PC-9 (cell line): ENCODE results near the gene ECHDC1. TPM values are rescaled to one million over a fixed set of nuclear protein-coding genes. Genes with fewer than 3 reads are reported as not detected.

Experiments used
- BruUV-seq: library from RNA; stranded (reverse); fragments of 400-500 nt; replicated peaks from 2 replicates; lab custom pipeline; 2021; lab: Mats Ljungman, UMichigan
- CTCF ChIA-PET: fragments of 300-600 bp; sonication (Branson Sonifier 250); formaldehyde crosslinking; loops from one replicate; lab custom pipeline; 2022; ENCODE audit warnings: antibody characterized with exemption; lab: Charles Lee
- POLR2A ChIA-PET: fragments of 300-600 bp; sonication (Branson Sonifier 250); formaldehyde crosslinking; loops from one replicate; lab custom pipeline; 2022; ENCODE audit warnings: antibody characterized with exemption; ENCODE audit not compliant: unreplicated experiment; lab: Charles Lee
- DNase-seq, 2 experiments: peaks; one replicate each; pipeline versions ENCODE4 v3.0.0 to v3.0.0-alpha.2; 2015 to 2022; ENCODE audit warnings: mixed read lengths in 1 of 2
- H2AFZ ChIP-seq: fragments of 200-600 bp; sonication (generic); 2 replicates; pipeline ENCODE4 v1.8.1; 2017; ENCODE audit warnings: antibody characterized with exemption
- H3F3A ChIP-seq: fragments of 200-600 bp; sonication (generic); 2 replicates; pipeline ENCODE4 v1.8.1; 2017; ENCODE audit warnings: antibody characterized with exemption, mild to moderate bottlenecking, low read depth; ENCODE audit not compliant: insufficient read depth
- H3K27ac ChIP-seq: fragments of 200-600 bp; sonication (generic); 2 replicates; pipeline ENCODE4 v1.6.1; 2016; ENCODE audit warnings: mixed run types
- H3K27me3 ChIP-seq: fragments of 200-600 bp; sonication (generic); 2 replicates; pipeline ENCODE4 v1.6.1; 2016; ENCODE audit warnings: low read depth, mixed run types; ENCODE audit not compliant: insufficient read depth
- H3K36me3 ChIP-seq: fragments of 200-600 bp; sonication (generic); 2 replicates; pipeline ENCODE4 v1.6.1; 2016; ENCODE audit warnings: low read depth, mixed run types
- H3K4me1 ChIP-seq: fragments of 200-600 bp; sonication (generic); replicated peaks from 2 replicates; pipeline ENCODE4 v1.6.1; 2016; ENCODE audit warnings: mixed run types; ENCODE audit not compliant: insufficient read depth
- H3K4me2 ChIP-seq: fragments of 200-600 bp; sonication (generic); 2 replicates; pipeline ENCODE4 v1.6.1; 2017; ENCODE audit warnings: mixed run types
- H3K4me3 ChIP-seq: fragments of 200-600 bp; sonication (generic); 2 replicates; pipeline ENCODE4 v1.6.1; 2016; ENCODE audit warnings: mixed run types
- H3K79me2 ChIP-seq: fragments of 200-600 bp; sonication (generic); 2 replicates; pipeline ENCODE4 v1.6.1; 2017; ENCODE audit warnings: low read depth, mixed run types
- H3K9me2 ChIP-seq: fragments of 200-600 bp; sonication (generic); 2 replicates; pipeline ENCODE4 v1.8.1; 2017; ENCODE audit warnings: mild to moderate bottlenecking; ENCODE audit not compliant: insufficient read depth
- H3K9me3 ChIP-seq: fragments of 200-600 bp; sonication (generic); 2 replicates; pipeline ENCODE4 v1.8.1; 2016; ENCODE audit warnings: low read depth; ENCODE audit not compliant: insufficient read depth
- H4K20me1 ChIP-seq: fragments of 200-600 bp; sonication (generic); 2 replicates; pipeline ENCODE4 v1.8.1; 2017; ENCODE audit not compliant: insufficient read depth
- EZH2 ChIP-seq: fragments of 200-600 bp; sonication (generic); IDR thresholded peaks from 2 replicates; pipeline ENCODE4 v1.8.0; 2017; ENCODE audit warnings: antibody characterized with exemption, low read depth
- intact Hi-C: fragments of 100-400 bp; cut with micrococcal nuclease; formaldehyde crosslinking; loops from one replicate; pipeline ENCODE4 v1.10.0; 2022; ENCODE audit not compliant: unreplicated experiment
- total RNA-seq: library from RNA; stranded (reverse); gene quantifications from 2 replicates; pipeline ENCODE4 v1.2.3, GENCODE V29; 2021
- TF ChIP-seq, protein P1 (sequence below): fragments of 200-600 bp; sonication (generic); conservative IDR thresholded peaks from 2 replicates; pipeline ENCODE4 v1.6.1; 2017; ENCODE audit warnings: mixed run types, antibody characterized with exemption, mild to moderate bottlenecking, moderate library complexity

The ECHDC1 gene
- total RNA-seq, 1 experiment from 2014 or later = 50.4 TPM

DNA sequence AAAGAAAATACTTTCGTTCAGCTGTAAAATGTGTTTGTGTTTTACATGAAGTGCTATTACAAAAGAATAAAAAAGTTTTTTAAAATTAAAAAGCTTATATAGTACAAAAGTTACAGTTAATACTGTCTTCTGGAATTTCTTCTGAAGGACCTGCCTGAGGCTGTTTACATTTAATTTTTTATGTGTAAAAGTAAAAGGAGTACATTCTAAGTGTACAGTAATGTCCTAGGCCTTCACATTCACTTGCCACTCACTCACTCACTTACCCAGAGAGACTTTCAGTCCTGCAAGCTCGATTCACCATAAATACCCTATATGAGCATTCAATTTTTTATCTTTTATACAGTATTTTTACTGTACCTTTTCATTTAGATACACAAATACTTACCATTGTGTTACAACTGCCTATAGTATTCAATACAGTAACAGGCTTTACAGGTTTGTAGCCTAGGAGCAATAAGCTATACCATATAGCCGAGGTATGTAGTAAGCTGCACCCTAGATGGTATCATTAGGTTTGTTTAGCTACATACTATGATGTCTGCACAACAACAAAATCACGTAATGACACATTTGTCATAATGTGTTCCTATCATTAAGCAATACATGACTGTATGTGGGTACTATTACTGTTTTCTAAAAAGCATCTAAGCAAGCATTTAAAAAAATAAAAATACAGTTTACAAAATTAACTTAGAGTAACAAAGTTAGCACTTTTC, 43.7 kb downstream of the ECHDC1 start:
- H3K9me2 ChIP-seq = no peaks in the 10 kb centered on the region
- H3K9me3 ChIP-seq = no peaks in the 10 kb centered on the region
- ChIA-PET CTCF (interaction anchor here (0.5 to 0.7 kb wide), 2 partner anchors 33 to 167 kb away, joined by 7 to 8 read pairs; partner anchors contain the start of gene RNF146), POLR2A (interaction anchor here (0.6 kb wide), 1 partner anchor 197 kb away, joined by 3 read pairs; no protein-coding TSS in a partner anchor)
- 0 out of 2 replicates have a peak, but pooled peaks cover 11% of the 10 kb centered on the region for H3K79me2 ChIP-seq
- H3F3A ChIP-seq = peaks cover 21% of the 10 kb centered on the region
- no peaks in the 10 kb centered on the region for H3K27me3 ChIP-seq
- no peak overlapping the region for H3K4me3 ChIP-seq
- no peak overlapping the region for H3K4me2 ChIP-seq
- intact Hi-C loops = no loop called here
- H4K20me1 ChIP-seq = peaks cover 16% of the 10 kb centered on the region; the same call in 1 of the 2 replicates
- H3K36me3 ChIP-seq = peaks cover 27% of the 10 kb centered on the region; the same call in 1 of the 2 replicates
- TF ChIP-seq, protein P1, sequence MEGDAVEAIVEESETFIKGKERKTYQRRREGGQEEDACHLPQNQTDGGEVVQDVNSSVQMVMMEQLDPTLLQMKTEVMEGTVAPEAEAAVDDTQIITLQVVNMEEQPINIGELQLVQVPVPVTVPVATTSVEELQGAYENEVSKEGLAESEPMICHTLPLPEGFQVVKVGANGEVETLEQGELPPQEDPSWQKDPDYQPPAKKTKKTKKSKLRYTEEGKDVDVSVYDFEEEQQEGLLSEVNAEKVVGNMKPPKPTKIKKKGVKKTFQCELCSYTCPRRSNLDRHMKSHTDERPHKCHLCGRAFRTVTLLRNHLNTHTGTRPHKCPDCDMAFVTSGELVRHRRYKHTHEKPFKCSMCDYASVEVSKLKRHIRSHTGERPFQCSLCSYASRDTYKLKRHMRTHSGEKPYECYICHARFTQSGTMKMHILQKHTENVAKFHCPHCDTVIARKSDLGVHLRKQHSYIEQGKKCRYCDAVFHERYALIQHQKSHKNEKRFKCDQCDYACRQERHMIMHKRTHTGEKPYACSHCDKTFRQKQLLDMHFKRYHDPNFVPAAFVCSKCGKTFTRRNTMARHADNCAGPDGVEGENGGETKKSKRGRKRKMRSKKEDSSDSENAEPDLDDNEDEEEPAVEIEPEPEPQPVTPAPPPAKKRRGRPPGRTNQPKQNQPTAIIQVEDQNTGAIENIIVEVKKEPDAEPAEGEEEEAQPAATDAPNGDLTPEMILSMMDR = no peak
- no peak for TF ChIP-seq EZH2
- no peak overlapping the region for H2AFZ ChIP-seq
- BruUV-seq = no TSS peak
- H3K4me1 ChIP-seq = peaks cover 6% of the 10 kb centered on the region; the same call in 1 of the 2 replicates
- no peak overlapping the region for H3K27ac ChIP-seq
- no peak for DNase-seq

DNA sequence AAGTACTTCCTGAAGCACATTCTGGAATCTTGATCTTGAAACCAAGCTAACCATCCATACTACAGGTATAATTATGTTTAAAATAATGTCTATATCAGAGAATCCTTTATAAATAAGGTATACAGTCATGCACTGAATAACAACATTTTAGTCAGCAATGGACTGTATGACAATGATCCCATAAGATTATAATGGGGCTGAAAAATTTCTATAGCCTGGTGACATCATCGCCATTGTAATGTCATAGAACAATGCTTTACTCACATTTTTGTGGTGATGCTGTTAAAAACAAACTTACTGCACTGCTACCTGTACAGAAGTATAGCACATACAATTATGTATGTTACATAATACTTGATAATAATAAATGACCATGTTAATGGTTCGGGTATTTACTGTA, 44.9 kb downstream of the ECHDC1 start:
- intact Hi-C loops = no loop called here
- H3K9me2 ChIP-seq = no peaks in the 10 kb centered on the region
- H4K20me1 ChIP-seq = peaks cover 14% of the 10 kb centered on the region; the same call in 1 of the 2 replicates
- peaks cover 6% of the 10 kb centered on the region; the same call in 1 of the 2 replicates for H3K4me1 ChIP-seq
- 0 out of 2 replicates have a peak, but pooled peaks cover 11% of the 10 kb centered on the region for H3K79me2 ChIP-seq
- H3K4me2 ChIP-seq = no peak overlapping the region
- H3K9me3 ChIP-seq = no peaks in the 10 kb centered on the region
- CTCF ChIA-PET = no interaction called here
- DNase-seq = no peak
- H3K27me3 ChIP-seq = no peaks in the 10 kb centered on the region
- H3K27ac ChIP-seq = no peak overlapping the region
- H3K4me3 ChIP-seq = no peak overlapping the region
- POLR2A ChIA-PET = no interaction called here
- no peak overlapping the region for H2AFZ ChIP-seq
- peaks cover 21% of the 10 kb centered on the region; the same call in 1 of the 2 replicates for H3F3A ChIP-seq
- peaks cover 32% of the 10 kb centered on the region for H3K36me3 ChIP-seq
- TF ChIP-seq EZH2 = no peak
- TF ChIP-seq, protein P1 = no peak
- BruUV-seq = no TSS peak

DNA sequence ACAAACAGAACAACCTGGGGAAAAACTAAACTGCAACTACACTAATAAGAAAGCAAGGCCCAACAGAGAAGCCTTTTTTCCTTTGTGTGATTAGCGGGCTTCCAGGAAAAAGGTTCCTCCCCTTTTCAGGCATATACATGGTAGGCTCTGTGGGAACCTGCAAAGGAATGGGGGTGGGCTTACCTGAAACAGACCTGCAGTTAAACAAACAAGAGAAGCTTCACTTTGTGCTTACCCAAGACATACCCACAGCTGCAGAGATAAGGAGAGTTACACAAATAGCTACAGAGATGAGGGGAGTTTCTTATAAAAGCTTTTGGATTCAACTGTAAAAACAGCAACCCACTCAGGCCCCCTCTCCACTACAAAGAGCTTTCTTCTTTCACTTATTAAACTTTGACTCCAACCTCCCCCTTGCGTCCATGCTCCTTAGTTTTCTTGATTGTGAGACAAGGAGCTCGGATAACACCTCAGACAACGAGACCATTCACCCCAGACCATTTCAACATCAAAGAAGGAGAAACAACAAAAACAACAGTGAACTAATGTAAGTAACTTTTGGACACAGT, 45.8 kb downstream of the ECHDC1 start:
- intact Hi-C loops = no loop called here
- no peaks in the 10 kb centered on the region for H3K9me3 ChIP-seq
- peaks cover 6% of the 10 kb centered on the region; the same call in 1 of the 2 replicates for H3K4me1 ChIP-seq
- no peak overlapping the region for H2AFZ ChIP-seq
- no peak for DNase-seq
- no peaks in the 10 kb centered on the region for H3K9me2 ChIP-seq
- BruUV-seq = no TSS peak
- POLR2A ChIA-PET = no interaction called here
- TF ChIP-seq, protein P1 = no peak
- TF ChIP-seq EZH2 = no peak
- CTCF ChIA-PET = no interaction called here
- peaks cover 40% of the 10 kb centered on the region for H3K36me3 ChIP-seq
- peaks cover 21% of the 10 kb centered on the region; the same call in 1 of the 2 replicates for H3F3A ChIP-seq
- H3K4me3 ChIP-seq = no peak overlapping the region
- no peak overlapping the region for H3K27ac ChIP-seq
- no peak overlapping the region for H3K4me2 ChIP-seq
- peaks cover 12% of the 10 kb centered on the region; the same call in 1 of the 2 replicates for H4K20me1 ChIP-seq
- 0 out of 2 replicates have a peak, but pooled peaks cover 11% of the 10 kb centered on the region for H3K79me2 ChIP-seq
- H3K27me3 ChIP-seq = no peaks in the 10 kb centered on the region
